ENCODE results near the gene LENEP.

Gene LENEP

DNA sequence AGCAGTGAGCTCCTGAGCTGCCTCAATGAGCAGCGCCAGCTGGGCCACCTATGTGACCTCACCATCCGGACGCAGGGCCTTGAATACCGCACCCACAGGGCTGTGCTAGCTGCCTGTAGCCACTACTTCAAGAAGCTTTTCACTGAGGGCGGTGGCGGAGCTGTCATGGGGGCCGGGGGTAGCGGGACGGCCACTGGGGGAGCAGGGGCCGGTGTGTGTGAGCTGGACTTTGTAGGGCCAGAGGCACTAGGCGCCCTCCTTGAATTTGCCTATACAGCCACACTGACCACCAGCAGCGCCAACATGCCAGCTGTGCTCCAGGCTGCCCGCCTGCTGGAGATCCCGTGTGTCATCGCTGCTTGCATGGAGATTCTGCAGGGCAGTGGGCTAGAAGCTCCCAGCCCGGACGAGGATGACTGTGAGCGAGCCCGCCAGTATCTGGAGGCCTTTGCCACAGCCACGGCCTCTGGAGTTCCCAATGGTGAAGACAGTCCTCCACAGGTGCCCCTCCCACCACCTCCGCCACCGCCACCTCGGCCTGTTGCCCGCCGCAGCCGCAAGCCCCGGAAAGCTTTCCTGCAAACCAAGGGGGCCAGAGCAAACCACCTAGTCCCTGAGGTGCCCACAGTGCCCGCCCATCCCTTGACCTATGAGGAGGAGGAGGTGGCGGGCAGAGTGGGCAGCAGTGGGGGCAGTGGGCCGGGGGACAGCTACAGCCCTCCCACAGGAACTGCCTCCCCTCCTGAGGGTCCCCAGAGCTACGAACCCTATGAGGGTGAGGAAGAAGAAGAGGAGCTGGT is 21.5 kb downstream of the LENEP start:
- TF ChIP-seq, protein P1, sequence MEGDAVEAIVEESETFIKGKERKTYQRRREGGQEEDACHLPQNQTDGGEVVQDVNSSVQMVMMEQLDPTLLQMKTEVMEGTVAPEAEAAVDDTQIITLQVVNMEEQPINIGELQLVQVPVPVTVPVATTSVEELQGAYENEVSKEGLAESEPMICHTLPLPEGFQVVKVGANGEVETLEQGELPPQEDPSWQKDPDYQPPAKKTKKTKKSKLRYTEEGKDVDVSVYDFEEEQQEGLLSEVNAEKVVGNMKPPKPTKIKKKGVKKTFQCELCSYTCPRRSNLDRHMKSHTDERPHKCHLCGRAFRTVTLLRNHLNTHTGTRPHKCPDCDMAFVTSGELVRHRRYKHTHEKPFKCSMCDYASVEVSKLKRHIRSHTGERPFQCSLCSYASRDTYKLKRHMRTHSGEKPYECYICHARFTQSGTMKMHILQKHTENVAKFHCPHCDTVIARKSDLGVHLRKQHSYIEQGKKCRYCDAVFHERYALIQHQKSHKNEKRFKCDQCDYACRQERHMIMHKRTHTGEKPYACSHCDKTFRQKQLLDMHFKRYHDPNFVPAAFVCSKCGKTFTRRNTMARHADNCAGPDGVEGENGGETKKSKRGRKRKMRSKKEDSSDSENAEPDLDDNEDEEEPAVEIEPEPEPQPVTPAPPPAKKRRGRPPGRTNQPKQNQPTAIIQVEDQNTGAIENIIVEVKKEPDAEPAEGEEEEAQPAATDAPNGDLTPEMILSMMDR (IDR thresholded peaks at IDR 0.05; ENCODE audit: borderline replicate concordance, insufficient read depth, low read depth, low read length), result no peak

DNA sequence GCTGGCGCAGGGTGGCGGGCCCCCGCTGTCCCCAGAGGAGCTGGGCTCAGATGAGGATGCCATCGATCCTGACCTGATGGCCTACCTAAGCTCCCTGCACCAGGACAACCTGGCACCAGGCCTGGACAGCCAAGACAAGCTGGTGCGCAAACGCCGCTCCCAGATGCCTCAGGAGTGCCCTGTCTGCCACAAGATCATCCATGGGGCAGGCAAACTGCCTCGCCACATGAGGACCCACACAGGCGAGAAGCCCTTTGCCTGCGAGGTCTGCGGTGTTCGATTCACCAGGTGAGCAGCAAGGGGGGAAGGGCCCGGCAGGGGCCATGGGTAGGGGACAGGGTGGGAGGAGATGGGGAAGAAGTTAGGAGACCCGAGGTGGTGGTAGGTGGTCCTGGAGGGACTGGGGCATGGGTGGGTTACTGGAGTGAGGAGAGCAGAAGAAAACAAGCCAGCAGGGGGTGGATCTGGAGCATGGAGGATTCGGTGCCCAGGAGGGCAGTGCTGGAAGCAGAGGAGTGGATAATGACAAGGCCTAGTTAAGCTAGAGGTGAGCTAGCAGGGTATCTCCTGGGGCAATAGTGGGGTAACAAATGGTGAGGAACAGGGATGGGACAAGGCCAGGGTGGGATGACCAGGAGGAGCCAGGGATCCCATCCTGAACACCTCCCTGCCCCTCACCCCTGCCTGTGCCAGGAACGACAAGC is 22.3 kb downstream of the LENEP start:
- no peak overlapping the region for H3K4me3 ChIP-seq (ENCODE audit: low read depth, low read length)

More for the DNA sequence above, 21.5 kb downstream of the LENEP start:
- H3K4me3 ChIP-seq (ENCODE audit: low read depth, low read length), result no peak overlapping the region

DNA sequence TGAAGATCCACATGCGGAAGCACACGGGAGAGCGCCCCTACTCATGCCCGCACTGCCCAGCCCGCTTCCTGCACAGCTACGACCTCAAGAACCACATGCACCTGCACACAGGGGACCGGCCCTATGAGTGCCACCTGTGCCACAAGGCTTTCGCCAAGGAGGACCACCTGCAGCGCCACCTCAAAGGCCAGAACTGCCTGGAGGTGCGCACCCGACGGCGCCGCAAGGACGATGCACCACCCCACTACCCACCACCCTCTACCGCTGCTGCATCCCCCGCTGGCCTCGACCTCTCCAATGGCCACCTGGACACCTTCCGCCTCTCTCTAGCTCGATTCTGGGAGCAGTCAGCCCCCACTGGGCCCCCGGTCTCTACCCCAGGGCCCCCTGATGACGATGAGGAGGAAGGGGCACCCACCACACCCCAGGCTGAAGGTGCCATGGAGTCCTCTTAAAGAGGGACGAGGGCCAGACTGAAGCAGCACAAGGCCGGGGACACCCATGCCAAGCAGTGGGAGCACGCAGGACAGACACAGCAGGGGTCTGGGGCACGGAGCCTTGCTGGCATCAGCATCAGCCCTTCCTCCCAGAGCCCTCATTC is 22.9 kb downstream of the LENEP start:
- H3K4me3 ChIP-seq (ENCODE audit: low read depth, low read length), result no peak overlapping the region
- TF ChIP-seq, protein P1 (IDR thresholded peaks at IDR 0.05; ENCODE audit: borderline replicate concordance, insufficient read depth, low read depth, low read length), result no peak

More for the DNA sequence above, 22.3 kb downstream of the LENEP start:
- TF ChIP-seq, protein P1 (IDR thresholded peaks at IDR 0.05; ENCODE audit: borderline replicate concordance, insufficient read depth, low read depth, low read length), result no peak

DNA sequence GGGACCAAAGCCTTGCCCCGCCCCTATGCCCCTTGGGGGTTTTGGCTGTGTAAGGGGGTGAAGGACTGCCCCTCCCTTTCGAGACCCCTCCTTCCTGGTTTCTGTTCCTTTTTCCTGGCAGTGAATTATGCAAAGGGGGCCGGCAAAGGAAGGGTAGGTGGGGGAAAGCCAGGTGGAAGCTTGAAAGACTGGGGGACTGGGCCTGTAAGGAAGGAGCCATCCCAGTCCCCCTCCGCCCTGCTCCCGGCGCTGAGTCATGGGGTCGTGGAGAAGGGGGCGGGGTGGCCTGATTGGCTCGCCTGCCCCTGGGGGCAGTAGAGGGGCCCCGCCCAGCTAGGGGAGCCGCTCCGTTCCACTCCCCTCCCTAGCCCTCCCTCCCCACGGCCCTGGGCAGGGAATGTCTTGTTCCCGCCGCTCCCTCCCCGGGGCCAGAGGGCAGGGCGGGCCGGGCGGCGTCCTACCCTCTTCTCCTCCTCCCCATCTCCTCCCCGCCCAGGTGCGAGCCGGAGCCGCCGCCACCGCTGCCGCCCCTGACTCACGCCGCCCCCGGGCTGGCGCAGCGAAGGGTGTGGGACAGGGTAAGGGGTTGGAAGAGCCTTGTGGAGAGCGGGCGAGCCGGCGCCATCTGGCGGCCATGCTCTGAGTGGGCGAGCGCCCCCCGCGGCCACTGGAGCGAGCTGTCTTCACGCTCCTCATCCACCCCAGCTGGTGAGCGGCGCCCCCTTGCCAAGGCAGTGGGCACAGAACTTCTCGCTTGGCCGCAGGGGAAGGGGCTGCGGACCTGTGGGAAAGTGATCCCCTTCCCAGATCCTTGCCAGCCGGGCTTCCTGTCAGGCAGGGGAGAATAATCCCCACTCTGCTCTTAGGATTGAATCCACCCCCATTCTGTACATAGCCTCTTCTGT is 23.9 kb downstream of the LENEP start:
- TF ChIP-seq, protein P1 (IDR thresholded peaks at IDR 0.05; ENCODE audit: borderline replicate concordance, insufficient read depth, low read depth, low read length), result peak; percentile 100
- H3K4me3 ChIP-seq (ENCODE audit: low read depth, low read length), result peak overlapping the region; percentile 36

DNA sequence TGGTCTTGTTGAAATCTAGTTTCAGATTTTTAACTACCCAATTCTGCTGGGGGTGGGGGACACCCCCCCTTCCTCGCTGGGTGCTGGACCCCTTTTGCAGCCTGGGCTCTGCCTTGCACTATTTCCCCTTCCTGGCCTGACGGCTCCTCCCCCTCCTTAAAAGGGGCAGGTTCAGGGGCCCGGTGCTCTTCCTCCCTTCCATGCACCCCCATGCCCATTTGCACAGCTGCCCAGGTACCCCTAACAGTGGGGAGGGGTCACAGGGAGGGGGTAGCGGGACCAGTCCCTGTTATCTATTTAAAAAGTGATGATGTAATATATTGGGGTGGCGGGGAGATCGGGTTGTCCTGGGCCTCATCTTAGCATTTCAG is 24.5 kb downstream of the LENEP start:
- H3K4me3 ChIP-seq (ENCODE audit: low read depth, low read length), result peak overlapping the region; percentile 1
- TF ChIP-seq, protein P1 (IDR thresholded peaks at IDR 0.05; ENCODE audit: borderline replicate concordance, insufficient read depth, low read depth, low read length), result no peak

DNA sequence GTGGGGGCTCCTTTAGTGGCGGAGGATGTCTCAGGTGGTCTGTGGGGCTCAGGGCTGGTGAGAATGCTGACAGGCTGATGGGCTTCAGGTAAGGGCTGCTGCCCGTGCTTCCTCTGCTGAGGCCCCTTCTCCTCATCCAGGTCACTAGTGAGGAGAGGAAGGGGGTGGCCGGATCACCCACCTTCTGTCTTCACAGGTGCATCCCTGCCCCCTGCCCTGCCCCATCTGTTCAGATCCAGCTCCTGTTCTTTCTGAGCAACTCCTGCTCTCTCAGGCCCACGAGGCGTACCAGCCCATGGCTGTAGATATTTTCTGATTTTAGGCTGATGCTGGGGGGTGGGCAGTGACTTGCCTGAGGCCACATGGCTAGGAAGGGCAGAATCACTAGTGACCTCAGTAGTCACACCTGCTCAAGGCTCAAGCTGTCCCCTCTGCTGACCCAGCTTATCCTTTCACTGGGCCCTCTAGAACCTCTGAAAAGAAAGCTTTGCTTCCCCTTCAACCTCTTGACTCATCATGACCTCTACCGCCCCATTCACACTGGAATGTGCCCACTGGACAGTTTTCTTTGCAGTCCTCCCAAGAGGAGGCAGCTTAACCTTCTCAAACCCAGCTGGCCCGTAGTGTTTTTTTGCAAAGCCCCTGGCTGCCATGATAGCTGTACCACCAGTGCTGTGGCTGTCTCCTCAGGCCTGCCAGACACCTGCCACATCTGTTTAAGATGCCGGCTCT is 25.4 kb downstream of the LENEP start:
- TF ChIP-seq, protein P1 (IDR thresholded peaks at IDR 0.05; ENCODE audit: borderline replicate concordance, insufficient read depth, low read depth, low read length), result no peak

More for the DNA sequence above, 25.4 kb downstream of the LENEP start:
- no peak overlapping the region for H3K4me3 ChIP-seq (ENCODE audit: low read depth, low read length)

All from GM12875 (cell line).